HG03103 (cell line): ENCODE data around the gene ATRIP.

ENCODE experiments used
- ATAC-seq: cut with Tn5 transposase; IDR thresholded peaks from one replicate; pipeline ENCODE4 v1.9.1; 2021; ENCODE audit warnings: low read depth; ENCODE audit not compliant: unreplicated experiment

ATRIP gene

DNA sequence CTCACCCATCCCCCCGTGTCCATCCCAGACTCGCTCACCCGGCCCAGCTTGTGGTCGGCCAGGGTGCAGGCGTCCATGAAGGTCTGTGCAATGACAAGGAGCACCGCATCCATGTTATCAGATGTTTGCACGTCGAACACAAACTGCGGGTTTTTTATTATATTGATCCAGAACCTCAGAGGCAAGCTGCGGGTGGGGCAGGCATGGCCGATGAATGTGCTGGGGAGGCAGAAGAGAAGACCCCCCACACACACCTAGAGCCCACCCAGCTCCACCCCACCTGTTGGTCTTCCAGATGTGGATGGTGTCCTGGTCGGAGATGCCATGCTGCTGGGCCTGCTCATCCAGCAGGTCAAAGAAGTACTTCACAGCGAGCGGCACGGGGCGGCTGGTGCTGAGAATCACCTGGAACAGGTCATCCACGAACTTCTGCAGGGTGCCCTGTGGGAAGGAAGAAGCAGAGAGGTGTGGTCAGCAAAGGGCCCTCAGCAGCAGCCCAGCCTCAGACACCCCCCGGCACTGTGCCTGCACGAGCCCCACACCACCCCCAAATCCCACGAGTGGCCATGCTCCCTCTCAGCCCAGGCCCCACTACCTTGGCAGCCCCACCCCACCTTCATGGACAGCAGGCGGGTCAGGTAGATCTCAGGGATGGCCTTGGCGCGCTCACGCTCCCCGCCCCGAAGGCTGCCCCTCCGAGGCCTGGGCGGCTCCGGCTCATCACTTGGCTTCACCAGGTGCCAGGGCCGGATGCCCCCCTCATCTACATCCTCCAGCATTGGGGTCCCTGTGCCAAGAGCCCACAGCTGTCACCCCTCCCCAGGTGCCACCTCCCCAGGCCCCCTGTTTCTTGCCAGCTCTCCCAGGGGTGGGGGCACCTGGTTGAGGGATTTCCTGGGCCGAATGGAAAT lies 37.0 kb upstream of the ATRIP start:
- ATAC-seq, result no peak

DNA sequence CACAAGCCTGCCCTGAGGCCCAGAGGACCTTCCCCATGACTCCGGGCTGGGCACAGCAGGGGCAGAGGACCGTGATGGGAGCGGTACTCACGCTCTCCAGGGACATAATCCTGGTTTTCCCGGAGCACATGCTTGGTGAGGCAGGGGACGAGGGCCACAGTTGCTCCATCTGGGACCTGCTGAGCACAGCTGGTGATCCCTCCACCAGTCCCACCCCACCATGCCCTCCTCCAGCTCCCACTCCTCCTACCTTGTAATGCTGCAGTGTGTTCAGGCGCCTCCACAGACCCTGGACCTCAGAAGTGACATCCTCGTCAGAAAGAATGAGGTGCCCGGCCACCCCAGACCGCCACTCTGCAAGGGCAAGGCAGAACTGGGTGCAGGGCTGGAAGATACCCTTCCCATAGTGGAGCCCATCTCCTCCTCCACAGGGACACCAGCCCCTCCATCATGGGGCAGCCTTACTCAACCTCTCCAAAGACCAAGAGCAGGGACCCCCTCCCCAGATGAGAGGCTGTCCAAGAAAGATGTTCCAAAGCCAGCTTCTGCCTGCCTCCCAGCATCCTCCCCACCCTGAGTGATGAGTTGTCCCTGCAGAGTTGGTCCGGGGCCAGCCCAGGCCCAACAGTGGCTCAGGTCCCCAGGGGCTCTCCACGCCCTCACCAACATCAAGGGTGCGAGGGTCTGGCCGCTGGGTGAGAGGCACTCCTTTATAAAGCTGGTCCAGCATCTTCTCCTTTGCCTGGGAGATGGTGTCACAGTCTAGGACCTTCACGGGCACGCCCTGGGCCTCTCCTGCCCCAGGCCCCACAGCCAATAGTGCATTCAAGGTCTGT lies 36.1 kb upstream of the ATRIP start:
- no peak for ATAC-seq

DNA sequence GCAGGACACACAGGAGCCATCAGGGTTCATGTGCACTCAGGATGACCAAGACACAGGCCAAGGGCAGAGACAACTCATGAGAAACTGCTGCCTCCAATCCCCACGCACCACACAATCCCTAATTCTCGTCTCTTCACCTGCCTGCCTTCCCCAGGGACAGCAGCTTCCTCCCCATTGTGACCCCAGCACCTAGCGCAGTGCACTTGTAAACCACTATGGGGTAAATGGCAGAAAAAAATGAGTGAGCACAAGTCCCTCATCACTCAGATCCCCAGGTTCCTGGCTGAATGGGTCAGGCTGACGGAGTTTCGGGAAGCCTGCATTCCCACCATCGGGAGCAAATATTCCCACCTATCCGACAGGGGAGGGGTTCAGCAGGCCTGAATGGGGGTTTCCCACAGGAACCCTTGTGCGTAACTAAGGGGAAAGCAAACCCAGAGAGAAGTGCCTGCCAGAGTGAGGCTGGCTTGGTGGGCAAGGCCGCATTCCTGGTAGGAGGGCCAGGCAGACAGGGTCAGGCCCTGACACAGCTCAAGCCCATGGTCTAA lies 35.4 kb upstream of the ATRIP start:
- no peak for ATAC-seq

DNA sequence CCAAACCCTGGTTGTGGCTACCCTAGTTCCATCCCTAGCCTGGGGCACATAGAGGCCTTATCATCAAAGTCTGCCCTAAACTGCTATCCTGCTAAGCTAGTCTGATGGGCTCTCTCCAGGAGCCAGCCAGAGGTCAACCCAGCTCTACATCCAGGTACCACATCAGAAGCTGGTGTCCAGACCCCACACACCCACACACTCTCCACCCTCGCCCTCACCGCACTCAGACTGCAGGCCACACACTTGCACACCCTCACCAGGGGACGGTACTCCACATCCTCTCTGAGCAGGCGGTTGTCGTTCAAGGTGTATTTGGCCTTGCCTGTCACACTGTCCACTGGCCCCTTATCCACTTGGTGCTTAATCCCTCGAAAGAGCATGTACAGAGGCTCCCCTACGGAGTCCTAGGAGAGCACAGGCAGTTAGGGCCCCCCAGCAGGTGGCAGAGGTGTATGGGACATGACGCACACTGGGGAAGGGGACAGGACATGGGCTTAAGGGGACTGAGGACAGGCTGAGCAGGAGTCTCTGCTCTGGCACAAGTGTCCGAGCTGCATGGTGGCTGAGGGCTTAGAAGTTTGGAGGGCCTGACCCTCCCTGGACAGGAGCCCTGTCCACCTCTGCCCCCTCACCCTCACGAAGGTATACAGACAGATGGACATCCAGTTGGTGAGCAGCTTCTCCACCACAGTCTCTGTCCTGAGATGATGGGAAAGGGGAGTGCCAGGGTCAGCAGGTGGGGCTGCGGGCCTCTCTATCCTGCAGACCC lies 34.7 kb upstream of the ATRIP start:
- ATAC-seq, result no peak

DNA sequence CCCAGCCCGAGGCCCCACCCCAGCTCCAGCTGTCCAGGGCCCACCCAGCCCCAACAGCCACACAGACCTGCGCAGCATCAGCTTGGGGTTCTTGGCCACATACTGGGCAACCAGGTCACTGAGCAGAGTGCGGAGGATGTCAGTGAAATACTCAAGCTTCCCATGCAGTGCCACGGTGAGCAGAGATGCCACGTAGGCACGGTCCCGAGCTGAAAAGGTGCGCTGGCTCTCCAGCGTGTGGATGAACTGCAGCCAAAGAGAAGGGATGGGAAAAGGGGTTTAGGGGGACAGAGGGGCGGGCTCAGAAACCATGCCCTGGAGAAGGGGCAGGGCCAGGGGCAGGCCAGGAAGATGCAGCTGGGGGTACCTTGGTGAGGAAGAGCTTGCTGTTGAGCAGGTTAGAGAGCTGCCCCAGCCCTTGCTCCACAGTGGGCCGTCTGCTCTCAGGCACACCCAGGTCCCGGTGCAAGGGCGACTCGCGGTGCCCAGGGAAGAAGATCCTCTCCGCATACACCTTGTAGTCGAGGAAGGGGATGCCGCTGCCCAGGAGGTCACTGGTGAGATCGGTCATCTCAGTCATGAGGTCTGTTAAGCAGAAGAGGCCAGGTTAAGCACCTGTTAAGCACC lies 34.0 kb upstream of the ATRIP start:
- ATAC-seq, result no peak

DNA sequence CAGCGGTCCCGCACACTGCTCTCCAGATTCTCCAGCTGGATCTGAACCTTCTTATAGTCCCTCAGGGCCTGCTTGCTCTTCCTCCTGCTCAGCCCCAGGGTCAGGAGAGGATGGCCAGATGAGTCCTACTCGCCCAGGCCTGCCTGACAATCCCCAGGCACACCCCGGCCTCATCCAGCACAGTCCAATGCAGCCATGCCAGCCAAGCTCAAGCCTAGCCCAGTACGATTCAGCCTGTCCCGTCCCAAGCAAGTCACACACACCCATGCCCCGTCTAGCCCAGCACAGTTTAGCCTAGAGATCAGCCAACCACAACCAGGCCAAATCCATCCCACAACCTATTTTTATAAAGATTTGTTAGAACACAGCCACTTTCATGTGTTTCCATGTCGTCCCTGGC lies 33.5 kb upstream of the ATRIP start:
- ATAC-seq, result no peak

DNA sequence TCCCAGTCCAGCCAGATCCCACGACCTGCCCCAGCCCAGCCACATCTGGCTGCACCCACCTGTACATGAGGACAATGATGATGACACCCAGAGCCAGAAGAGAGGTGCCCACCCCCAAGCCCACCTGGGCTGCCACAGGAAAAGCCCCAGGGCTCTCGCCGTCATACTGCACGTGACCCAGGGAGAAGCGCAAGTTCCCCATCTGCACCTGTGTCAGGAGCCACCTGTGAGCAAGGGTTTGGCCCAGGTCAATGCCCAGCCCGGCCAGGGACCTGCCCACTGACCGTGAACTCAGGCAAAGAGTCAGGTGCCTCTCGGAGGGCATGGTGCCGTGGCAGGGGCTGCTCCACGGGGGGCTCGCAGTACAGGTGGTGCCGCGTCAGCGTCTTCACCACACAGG lies 32.9 kb upstream of the ATRIP start:
- no peak for ATAC-seq

DNA sequence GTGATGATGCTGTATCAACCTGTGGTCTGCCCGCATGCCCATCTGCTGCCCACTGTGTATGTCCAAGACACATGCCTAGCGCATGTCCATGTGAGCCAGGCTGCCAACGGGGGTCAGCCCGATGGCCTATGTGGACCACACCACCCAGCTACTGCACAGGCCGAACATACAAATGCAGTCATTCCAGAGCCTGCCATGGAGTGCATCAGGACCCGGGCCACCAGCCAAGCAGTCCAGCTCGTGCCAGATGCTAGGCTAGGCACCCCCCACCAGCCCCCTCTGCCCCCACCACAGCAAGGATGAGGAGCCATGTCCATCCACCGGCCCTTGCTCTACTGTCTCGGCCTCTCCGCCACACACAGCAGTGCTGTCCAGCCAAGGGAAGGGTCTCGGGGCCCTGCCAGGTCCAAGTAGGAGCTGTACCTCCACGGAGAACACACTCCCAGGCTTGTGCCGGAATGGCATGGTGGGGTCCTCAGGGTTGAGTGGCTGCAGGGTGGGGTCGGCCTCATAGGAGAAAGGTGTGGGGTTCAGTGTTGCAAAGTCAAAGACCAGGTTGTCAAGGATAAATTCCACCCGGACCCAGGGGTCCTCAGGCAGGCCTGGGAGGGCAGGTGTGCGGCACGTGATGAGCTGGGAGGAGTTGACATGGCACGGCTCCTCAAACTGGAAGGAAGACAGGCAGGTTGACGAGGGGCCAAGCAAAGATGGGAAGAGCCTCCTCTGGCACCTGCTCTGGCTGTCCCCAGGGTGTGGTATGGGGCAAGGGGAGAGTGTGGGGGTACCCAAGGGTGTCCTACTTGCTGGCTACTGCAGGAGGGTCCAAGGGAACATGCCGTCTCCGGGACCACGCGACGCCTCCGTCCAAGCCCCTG lies 31.9 kb upstream of the ATRIP start:
- ATAC-seq, result no peak

DNA sequence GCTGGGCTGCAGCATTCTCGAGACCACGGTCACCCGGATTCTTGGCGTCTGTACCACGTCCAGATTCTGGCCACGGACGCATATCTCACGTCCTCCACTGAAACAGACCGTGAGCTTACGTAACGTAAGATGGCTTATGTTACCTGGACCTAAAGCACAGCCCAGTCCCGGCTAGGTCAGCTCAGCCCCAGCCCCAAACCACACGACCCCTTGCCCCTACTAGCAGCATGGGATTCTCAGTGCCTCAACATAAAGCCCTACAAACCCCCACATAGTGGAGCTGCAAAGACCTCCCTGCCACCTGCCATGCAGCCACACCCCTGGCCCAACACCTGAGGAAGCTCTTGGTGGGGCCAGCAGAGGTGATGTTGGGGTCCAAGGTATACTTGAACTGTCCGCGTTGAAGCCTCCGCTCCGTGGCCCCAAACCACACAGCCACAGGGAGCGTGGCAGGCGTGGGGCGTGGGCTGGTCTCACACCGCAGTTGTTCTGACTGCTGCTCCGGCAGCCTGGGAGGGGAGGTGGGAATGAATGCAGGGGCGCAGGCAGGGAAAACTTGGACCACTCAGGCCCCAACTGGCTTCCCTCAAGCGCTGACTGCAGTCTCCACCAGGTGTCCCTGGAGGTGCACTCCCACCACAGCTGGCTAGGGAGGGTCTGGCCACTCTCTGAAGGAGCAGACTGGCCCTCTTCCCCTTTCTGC lies 31.1 kb upstream of the ATRIP start:
- no peak for ATAC-seq

DNA sequence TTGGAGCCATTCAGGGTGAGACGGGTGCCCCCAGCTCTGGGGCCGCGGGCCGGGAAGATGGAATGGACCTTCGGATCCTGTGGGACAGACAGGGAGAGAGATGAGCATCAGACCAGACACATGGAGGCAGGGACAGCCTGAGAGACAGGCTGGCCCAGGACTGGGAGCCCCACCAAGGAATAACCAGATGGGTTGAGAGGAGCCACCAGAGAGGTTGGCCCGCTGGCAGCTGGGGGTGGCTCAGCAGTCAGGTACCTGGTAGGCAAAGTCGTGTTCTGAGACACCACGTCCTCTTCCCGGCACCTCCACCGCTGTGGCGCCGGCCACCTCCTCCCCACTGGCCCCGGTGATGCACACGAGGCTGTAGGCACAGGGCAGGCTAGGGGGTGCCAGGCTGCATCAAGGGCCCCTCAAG lies 30.4 kb upstream of the ATRIP start:
- ATAC-seq, result no peak

DNA sequence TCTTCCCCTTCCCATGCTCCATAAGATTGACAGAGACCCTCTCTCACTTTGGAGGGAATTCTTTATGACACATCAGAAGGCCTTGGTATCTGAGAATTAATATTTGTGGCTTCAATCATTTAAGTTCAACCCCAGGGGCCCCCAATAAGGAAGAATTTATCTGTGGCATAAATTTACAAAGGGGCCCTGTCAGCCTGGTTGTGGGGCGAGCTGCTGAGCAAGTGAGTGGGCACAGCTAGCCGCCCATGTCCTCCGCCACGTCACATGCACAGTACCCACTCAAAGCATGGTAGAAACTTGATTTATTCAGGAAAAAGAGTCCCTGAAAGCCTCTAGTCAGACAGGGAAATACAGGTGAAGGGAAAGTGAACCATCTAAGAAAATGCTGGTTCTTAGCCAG lies 30.0 kb upstream of the ATRIP start:
- ATAC-seq, result no peak

DNA sequence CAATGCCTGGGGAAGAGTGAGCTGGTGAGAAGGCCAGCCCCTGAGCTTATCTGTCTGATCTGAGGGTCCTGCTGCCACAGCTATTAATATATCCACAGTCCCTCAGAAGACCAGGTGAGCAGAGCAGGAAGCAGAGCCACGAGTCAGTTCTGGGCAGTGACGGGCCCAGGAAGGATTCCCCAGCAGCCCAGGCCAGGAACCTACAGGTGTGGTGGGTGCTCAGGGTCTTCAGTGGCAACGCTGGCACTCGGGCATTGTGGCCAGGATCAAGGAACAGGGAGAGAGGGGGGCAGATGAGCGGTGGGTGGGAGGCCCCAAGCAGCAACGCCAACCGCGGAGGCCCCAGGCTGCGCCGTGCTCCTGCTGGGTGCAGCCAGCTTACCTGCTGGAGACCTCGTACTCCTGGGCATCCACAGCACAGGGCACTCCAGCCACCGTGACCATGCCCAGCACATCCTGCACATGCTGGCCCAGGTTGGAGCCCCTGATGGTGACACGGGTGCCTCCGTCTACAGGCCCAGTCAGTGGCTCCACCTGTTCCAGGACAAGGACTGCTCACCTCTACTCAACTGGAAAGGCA lies 28.9 kb upstream of the ATRIP start:
- ATAC-seq, result no peak

DNA sequence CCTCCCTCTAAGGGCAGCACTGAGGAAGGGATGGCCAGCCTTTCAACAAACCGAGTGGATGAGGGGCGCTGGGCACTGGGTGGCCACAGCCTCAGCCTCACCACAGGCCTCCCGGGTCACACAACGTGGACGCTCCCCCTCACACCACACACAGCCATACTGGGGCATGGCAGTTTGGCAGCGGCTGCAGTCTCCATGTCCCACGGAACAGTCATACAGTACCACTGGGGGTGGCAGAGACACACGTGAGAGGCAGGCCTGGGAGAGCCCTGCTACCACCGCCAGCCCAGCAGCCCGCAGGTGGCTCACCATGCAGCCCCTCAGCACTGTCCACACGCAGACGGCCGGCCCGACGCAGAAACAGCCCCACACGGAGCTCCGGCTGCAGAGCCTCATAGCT lies 28.4 kb upstream of the ATRIP start:
- ATAC-seq, result no peak

DNA sequence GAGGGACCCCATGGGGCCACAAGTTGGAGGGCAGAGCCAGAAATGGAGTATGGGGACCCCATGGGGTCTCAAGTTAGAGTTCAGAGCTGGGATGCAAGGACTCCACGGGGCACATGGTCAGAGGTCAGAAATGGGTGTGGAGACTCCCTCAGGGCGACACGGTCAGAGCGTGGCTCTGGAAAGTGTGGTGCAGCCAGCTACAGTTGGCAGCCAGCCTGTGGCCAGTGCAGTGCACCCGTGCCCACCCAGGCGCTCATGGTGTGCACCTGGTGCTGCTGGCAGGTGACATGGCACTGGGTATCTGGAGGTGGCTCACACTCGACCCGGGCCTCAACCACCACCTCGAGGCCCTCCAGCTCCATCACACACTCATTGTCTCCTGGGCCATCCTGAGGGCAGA lies 27.9 kb upstream of the ATRIP start:
- no peak for ATAC-seq

DNA sequence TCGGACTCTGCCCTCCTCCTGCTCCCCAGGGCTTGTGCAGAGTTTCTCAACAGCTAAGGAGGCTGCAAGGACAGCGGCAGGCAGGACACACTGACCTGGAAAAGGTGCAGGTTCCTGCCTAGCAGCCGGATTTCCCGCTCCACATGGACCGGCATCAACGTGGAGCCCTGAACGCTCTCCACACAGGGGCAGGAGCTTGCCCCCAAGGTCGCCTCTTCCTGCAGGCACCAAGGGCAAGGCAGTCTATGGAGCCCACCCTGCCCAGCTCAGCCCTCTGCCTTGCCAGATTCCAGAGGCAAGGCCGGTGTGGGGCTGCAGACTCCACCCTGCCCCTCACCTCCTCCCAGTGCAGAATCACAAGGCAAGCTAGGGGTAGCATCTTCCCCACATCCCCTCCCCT lies 27.4 kb upstream of the ATRIP start:
- no peak for ATAC-seq

DNA sequence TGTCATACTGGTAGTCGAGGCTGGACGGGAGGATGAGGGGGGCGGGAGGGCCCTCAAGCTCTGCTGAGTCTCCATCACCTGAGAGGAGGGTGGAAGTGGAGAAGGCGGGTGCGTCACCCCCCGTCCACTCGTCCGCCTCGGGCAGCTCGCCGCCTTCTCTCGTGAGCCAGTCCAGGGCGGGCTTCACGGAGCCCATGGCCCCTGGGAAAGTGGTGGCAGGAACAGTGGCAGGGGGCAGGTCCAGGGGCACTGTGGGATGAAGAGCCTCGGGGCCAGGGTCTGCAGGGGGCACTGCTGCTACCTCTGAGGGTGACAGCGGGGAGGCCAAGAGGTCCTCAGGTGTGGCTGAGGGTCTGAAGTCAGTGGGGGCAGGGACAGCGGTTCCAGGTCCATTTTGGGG lies 26.9 kb upstream of the ATRIP start:
- ATAC-seq, result no peak

DNA sequence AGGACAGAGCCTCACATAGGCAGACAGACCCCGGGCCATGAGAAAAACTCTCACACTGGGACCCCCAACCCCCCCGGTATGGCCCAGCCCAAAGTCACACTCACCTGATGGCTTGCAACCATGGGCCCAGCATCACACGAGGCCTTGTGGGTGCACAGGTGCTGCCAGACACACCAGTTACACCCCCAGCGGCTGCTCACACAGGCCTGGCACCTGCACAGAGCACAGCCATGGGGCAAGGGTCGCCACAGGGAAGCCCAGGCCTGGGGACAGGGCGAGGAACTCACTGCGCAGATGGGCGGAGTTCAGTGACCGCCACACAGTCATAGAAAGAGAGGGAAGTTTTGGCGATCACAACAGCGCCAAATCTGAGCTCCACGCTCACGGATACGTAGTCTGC lies 26.0 kb upstream of the ATRIP start:
- no peak for ATAC-seq

DNA sequence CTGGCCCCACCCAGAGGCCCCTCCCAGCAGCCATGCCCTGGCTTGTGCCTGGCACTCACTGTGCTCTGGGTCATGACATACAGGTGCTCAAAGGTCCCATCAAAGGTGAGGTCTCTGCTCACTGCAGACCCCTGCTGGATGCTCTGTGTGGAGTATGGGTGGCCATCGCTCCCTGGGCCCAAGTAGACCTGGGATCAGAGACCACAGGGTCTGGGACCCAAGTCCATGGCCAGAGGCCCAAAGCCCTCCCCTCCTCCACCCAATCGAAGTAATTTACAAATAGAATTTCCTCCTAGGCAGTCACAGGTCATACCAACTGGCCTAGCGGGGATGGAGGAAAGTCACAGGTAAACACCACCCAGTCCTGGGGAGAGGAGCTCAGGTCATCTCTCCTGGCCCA lies 24.3 kb upstream of the ATRIP start:
- no peak for ATAC-seq
